Adrenal gland (tissue), 19 donors: ENCODE results near the gene PNPLA1. TPM values are rescaled to one million over a fixed set of nuclear protein-coding genes. Genes with fewer than 3 reads are reported as not detected.

ENCODE experiments used
- DNase-seq, 7 donors: peaks; one replicate each; pipeline ENCODE4 v3.0.0-alpha.2; 2019 to 2020
- H3K27ac ChIP-seq, 5 donors: fragments of 200-600 bp; sonication (generic) in 4 of 5; 1 replicate in 3 of 5; 2 replicates in 2 of 5; pipeline versions ENCODE4 v1.5.1 to v1.8.0; 2016 to 2020; ENCODE audit warnings: mild to moderate bottlenecking in 1 of 5
- H3K27me3 ChIP-seq: fragments of 200-600 bp; 2 replicates; pipeline ENCODE4 v1.8.0; 2021
- H3K36me3 ChIP-seq, 2 donors: fragments of 200-600 bp; replicated peaks in 1 of 2; 1 replicate in 1 of 2; 2 replicates in 1 of 2; pipeline versions ENCODE4 v1.5.1 to v1.8.0; 2018 to 2022
- H3K4me1 ChIP-seq, 2 donors: fragments of 200-600 bp; replicated peaks in 1 of 2; 1 replicate in 1 of 2; 2 replicates in 1 of 2; pipeline versions ENCODE4 v1.5.1 to v1.8.0; 2018 to 2021
- H3K4me3 ChIP-seq, 4 donors: fragments of 200-600 bp; sonication (generic) in 3 of 4; one replicate each; pipeline ENCODE4 v1.5.1; 2016 to 2018
- H3K9me3 ChIP-seq, 3 donors: fragments of 200-600 bp; sonication (generic) in 1 of 3; replicated peaks in 1 of 3; 1 replicate in 2 of 3; 2 replicates in 1 of 3; pipeline versions ENCODE4 v1.5.1 to v1.8.0; 2016 to 2021
- CTCF ChIP-seq, 6 experiments: fragments of 450-650 bp in 4 of 6; fragments of 200-600 bp in 2 of 6; sonication (generic) in 1 of 6; IDR thresholded peaks; 1 replicate in 5 of 6; 2 replicates in 1 of 6; pipeline versions ENCODE4 v1.5.1 to v1.8.0; 2016 to 2021; ENCODE audit warnings: antibody characterized with exemption in 6 of 6, mild to moderate bottlenecking in 2 of 6, moderate library complexity in 1 of 6
- POLR2A ChIP-seq, 2 donors: fragments of 450-650 bp; IDR thresholded peaks; one replicate each; pipeline ENCODE4 v1.6.1; 2017; ENCODE audit warnings: antibody characterized with exemption in 2 of 2, mild to moderate bottlenecking in 2 of 2, moderate library complexity in 1 of 2
- WGBS, 4 donors: extraction: QIAGEN DNeasy Blood & Tissue Kit in 2 of 4; methylation state at CpG; one replicate each; pipeline versions ENCODE4 v1.1.5 to v1.1.7; 2013 to 2017; 5-methylcytosine and 5-hydroxymethylcytosine counted together
- intact Hi-C, 2 donors: fragments of 100-400 bp; cut with DNase I; formaldehyde crosslinking; loops; one replicate each; pipeline versions ENCODE4 v1.14.1 to v1.15.0; 2022 to 2023
- long read RNA-seq, 10 donors: library from polyadenylated mRNA in 3 of 10; unstranded in 2 of 10; stranded (forward) in 1 of 10; transcript quantifications; one replicate each; pipeline ENCODE4 v2.0.0 and lab custom pipeline, GENCODE V29; 2021 to 2026
- polyA plus RNA-seq, 3 donors: library from polyadenylated mRNA; stranded (reverse); fragments of 200-250 nt in 2 of 3; fragments of 350-450 nt in 1 of 3; fragmentation: Illumina TruSeq in 1 of 3; extraction: RNeasy Lipid Tissue Mini Kit (QIAGEN cat#74804) in 1 of 3; gene quantifications; one replicate each; pipeline ENCODE4 v1.2.3, GENCODE V29; 2013 to 2014
- total RNA-seq, 9 donors: library from RNA; depleted of rRNA in 4 of 9; stranded (reverse); fragments of >200 nt in 4 of 9; fragments of 120-200 nt in 1 of 9; fragmentation: NEBNext Ultra II Directional in 1 of 9; extraction: Animal tissue kit (Norgen Biotek cat#: 25700) in 1 of 9; gene quantifications; one replicate each; pipeline versions ENCODE4 v1.1.0 to v1.2.4, GENCODE V29; 2013 to 2023
- donor health status: healthy with polysubstance abuse.
- donor health status: Bipolar disorder and iron deficiency.
- donor health status: DM: yes; HTN: yes; CAD: no.
- donor health status: DM: no; HTN: no; CAD: no.
- donor health status: DM: no; HTN: no; CAD: no.
- donor health status: DM: yes; HTN: yes; CAD: no.

The PNPLA1 gene
- under 1 TPM in 4 of 9 donors, not detected in 5; 0.11 to 1.00 (median 0.28) TPM for total RNA-seq
- 1 to 10 TPM in 1 of 3 donors, under 1 TPM in 1, not detected in 1; 0.30 to 1.6 TPM for polyA plus RNA-seq
- long read RNA-seq, donor 1: 0 reads
- long read RNA-seq, donor 2: 0 reads
- long read RNA-seq, donor 3: 0 reads
- long read RNA-seq, donor 4: 0 reads
- long read RNA-seq, donor 5: 0 reads
- long read RNA-seq, donor 6: 0 reads
- long read RNA-seq, donor 7: 0 reads
- long read RNA-seq, donor 8: 0 reads
- long read RNA-seq, donor 9: 0 reads
- long read RNA-seq, donor 10: 0 reads

GRCh38 chr6:36269834-36270705, at the start of gene PNPLA1:
Gene PNPLA1 (plus strand): TSS chr6:36270060. CDS start chr6:36270460, 400 bp downstream.
- intact Hi-C loops: no loop called here
- no peaks in the 10 kb centered on the region for H3K4me1 ChIP-seq
- no peak within 1 kb of the TSS for H3K4me3 ChIP-seq
- WGBS, 4 donors: 84 to 89% (median 86%) methylated on average over 24 to 32 of the region's 32 CpGs
- H3K27ac ChIP-seq: no peak within 1 kb of the TSS
- no peaks in the 10 kb centered on the region for H3K27me3 ChIP-seq
- no peaks in the 10 kb centered on the region for H3K36me3 ChIP-seq
- DNase-seq: no peak
- H3K9me3 ChIP-seq: no peaks in the 10 kb centered on the region
- no peak for TF ChIP-seq CTCF (IDR thresholded peaks at IDR 0.05)
- TF ChIP-seq POLR2A (IDR thresholded peaks at IDR 0.05): no peak

- H3K4me3 ChIP-seq: no peak overlapping the region
- intact Hi-C loops: no loop called here
- TF ChIP-seq CTCF (IDR thresholded peaks at IDR 0.05): no peak
- TF ChIP-seq POLR2A (IDR thresholded peaks at IDR 0.05): no peak
- no peaks in the 10 kb centered on the region for H3K27me3 ChIP-seq
- no peaks in the 10 kb centered on the region for H3K9me3 ChIP-seq
- peaks cover 0 to 74% of the 10 kb centered on the region in 2 donors for H3K36me3 ChIP-seq
- H3K4me1 ChIP-seq: peaks cover 17 to 57% of the 10 kb centered on the region in 2 donors
- H3K27ac ChIP-seq: peak overlapping the region in 2 of 5 donors; percentile 24 to 33
- 48 to 59% (median 51%) methylated on average over 4 of the region's 4 CpGs for WGBS, 4 donors
- no peak for DNase-seq
Observed at GRCh38 chr6:36220226-36220625, 49.6 kb upstream of the PNPLA1 start.

GRCh38 chr6:36221674-36222073, 48.2 kb upstream of the PNPLA1 start:
- peaks cover 0 to 66% of the 10 kb centered on the region in 2 donors for H3K36me3 ChIP-seq

More at GRCh38 chr6:36221674-36222073, 48.2 kb upstream of the PNPLA1 start:
- intact Hi-C loops: no loop called here
- Histone ChIP-seq H3K27ac (no peak overlapping the region), H3K9me3 (no peaks in the 10 kb centered on the region), H3K4me1 (peaks cover 20 to 58% of the 10 kb centered on the region in 2 donors), H3K27me3 (no peaks in the 10 kb centered on the region), H3K4me3 (no peak overlapping the region)
- WGBS, 4 donors: 24 to 45% (median 37%) methylated on average over 2 of the region's 2 CpGs
- DNase-seq: peak in 1 of 7 donors; percentile 48
- TF ChIP-seq CTCF (IDR thresholded peaks at IDR 0.05) (no peak), POLR2A (IDR thresholded peaks at IDR 0.05) (no peak)
